Measurements from ENCODE around the gene NOCT. TPM values are rescaled to one million over a fixed set of nuclear protein-coding genes. Genes with fewer than 3 reads are reported as not detected.

The NOCT gene
- total and polyA plus RNA-seq, 2 of the 8 experiments (the other 6 are each of a cell fraction or from before 2014, with no cell fraction given): 10.4 to 45.5 TPM

DNA sequence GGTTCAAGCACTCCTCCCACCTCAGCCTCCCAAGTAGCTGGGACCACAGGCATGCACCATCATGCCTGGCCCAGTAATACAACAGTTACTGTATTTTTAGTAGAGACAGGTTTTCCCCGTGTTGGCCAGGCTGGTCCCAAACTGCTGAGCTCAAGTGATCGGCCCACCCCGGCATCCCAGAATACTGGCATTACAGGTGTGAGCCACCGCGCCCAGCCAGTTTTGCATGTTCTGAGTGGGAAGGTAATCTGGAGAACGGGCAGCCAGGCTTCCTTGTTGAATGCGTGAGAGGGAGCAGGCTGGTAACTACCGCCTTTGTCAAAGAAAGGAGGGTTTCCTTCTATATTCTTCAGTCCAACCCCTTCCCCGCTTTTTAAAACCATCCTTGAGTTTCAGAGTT, 9.1 kb downstream of the NOCT start:
- FAIRE-seq: no peak
- H3K79me2 ChIP-seq (ENCODE audit: control insufficient read depth in 1 of 2, insufficient read depth in 2 of 2, low read length in 2 of 2): peaks cover 34 to 88% of the 10 kb centered on the region in 2 experiments
- CTCF ChIA-PET (ENCODE audit: partially characterized antibody): interaction anchor here (1.5 kb wide), 1 partner anchor 16 kb away, joined by 3 read pairs; no protein-coding TSS in a partner anchor
- H3K79me1 ChIP-seq (ENCODE audit: low read depth, low read length): peaks cover 3% of the 10 kb centered on the region
- H3K14ac ChIP-seq (ENCODE audit: insufficient read length): no peak overlapping the region
- peaks cover 5 to 19% (median 10%) of the 10 kb centered on the region in 4 experiments; a peak in 6 of 7 replicates for H3K4me1 ChIP-seq (replicated peaks in 1 of 4; ENCODE audit: control insufficient read depth in 3 of 4, insufficient read depth in 4 of 4, low read length in 3 of 4)
- no peak overlapping the region for H2BK12ac ChIP-seq (ENCODE audit: low read depth, low read length)
- H3K4me2 ChIP-seq (ENCODE audit: insufficient read depth in 1 of 2, low read depth in 2 of 2, low read length in 2 of 2): no peak overlapping the region; a peak in 1 of 4 replicates
- no peaks in the 10 kb centered on the region; a peak in 2 of 8 replicates for H3K36me3 ChIP-seq (ENCODE audit: control insufficient read depth in 2 of 4, insufficient read depth in 4 of 4, low read length in 3 of 4)
- no peak overlapping the region for H2BK5ac ChIP-seq (ENCODE audit: low read depth, low read length)
- H3K4ac ChIP-seq (replicated peaks; ENCODE audit: insufficient read length, low read depth, low read length): no peak overlapping the region
- WGBS, 2 experiments (ENCODE audit: extremely low coverage in 1 of 2, insufficient coverage in 1 of 2, insufficient read length in 1 of 2, insufficient replicate concordance in 2 of 2, low coverage in 1 of 2, low lambda C conversion rate in 2 of 2, missing lambda C conversion rate in 1 of 2): 93% methylated on average over 9 of the region's 9 CpGs; no CpG with 5 or more reads in 1 of the 2 experiments
- H2BK15ac ChIP-seq (ENCODE audit: low read length): no peak overlapping the region
- no peak overlapping the region for H3K9ac ChIP-seq (replicated peaks in 1 of 4; ENCODE audit: extremely low read depth in 1 of 4, low read depth in 3 of 4, low read length in 3 of 4)
- H3K27ac ChIP-seq (ENCODE audit: low read depth, low read length): no peak overlapping the region
- H3K18ac ChIP-seq (ENCODE audit: extremely low read depth, low read length): no peak overlapping the region
- H3K23ac ChIP-seq (ENCODE audit: insufficient read length): no peak overlapping the region
- no peak overlapping the region for H2AFZ ChIP-seq (ENCODE audit: low read length)
- TF ChIP-seq SIN3A (conservative IDR thresholded peaks at IDR 0.05 in 1 of 2, IDR thresholded peaks at IDR 0.05 in 1 of 2; ENCODE audit: low read depth in 1 of 2, low read length in 2 of 2): no peak
- TF ChIP-seq EZH2 (IDR thresholded peaks at IDR 0.05; ENCODE audit: low read depth, low read length, severe bottlenecking): no peak
- no peak for TF ChIP-seq CBX5 (IDR thresholded peaks at IDR 0.05; ENCODE audit: low read depth, low read length)
- TF ChIP-seq CTCF (IDR thresholded peaks at IDR 0.05; ENCODE audit: control extremely low read depth in 1 of 3, insufficient read depth in 1 of 3, low read depth in 1 of 3, low read length in 3 of 3): no peak
- no peak for TF ChIP-seq PHF8 (conservative IDR thresholded peaks at IDR 0.05; ENCODE audit: low read depth, low read length)
- TF ChIP-seq RNF2 (IDR thresholded peaks at IDR 0.05; ENCODE audit: borderline replicate concordance, low read depth, low read length, missing control alignments, poor library complexity, severe bottlenecking): no peak
- TF ChIP-seq ASH2L (IDR thresholded peaks at IDR 0.05; ENCODE audit: low read length): no peak
- TF ChIP-seq EP300 (IDR thresholded peaks at IDR 0.05; ENCODE audit: borderline replicate concordance in 1 of 2, low read depth in 2 of 2, low read length in 2 of 2): no peak
- H3K9me3 ChIP-seq (ENCODE audit: insufficient read depth in 2 of 2, low read depth in 1 of 2, low read length in 1 of 2): no peaks in the 10 kb centered on the region
- H3K27me3 ChIP-seq (replicated peaks in 1 of 4; ENCODE audit: control insufficient read depth in 3 of 4, extremely low read depth in 1 of 4, insufficient read depth in 3 of 4, low read length in 3 of 4): no peaks in the 10 kb centered on the region
- H2BK20ac ChIP-seq (ENCODE audit: low read length): no peak overlapping the region
- no peak overlapping the region for H4K8ac ChIP-seq (ENCODE audit: extremely low read depth, insufficient read depth, low read length)
- no peak overlapping the region for H3K56ac ChIP-seq (replicated peaks; ENCODE audit: insufficient read length, low read depth, low read length)
- H2AK5ac ChIP-seq (ENCODE audit: low read depth, low read length): no peak overlapping the region
- DNase-seq (ENCODE audit: low read depth in 1 of 2, low spot score in 2 of 2): no peak
- H2BK120ac ChIP-seq (replicated peaks; ENCODE audit: low read depth, low read length): no peak overlapping the region
- H3K4me3 ChIP-seq (ENCODE audit: extremely low read depth in 1 of 4, insufficient read depth in 2 of 4, low read depth in 3 of 4, low read length in 4 of 4): no peak overlapping the region
- H4K5ac ChIP-seq (ENCODE audit: insufficient read length, low read depth, low read length): no peak overlapping the region
- no peak overlapping the region for H4K91ac ChIP-seq (replicated peaks; ENCODE audit: insufficient read length, low read length)
- H4K20me1 ChIP-seq (replicated peaks in 1 of 2; ENCODE audit: control insufficient read depth in 1 of 2, insufficient read depth in 2 of 2, low read length in 2 of 2): peaks cover 11 to 23% of the 10 kb centered on the region in 2 experiments
- POLR2A ChIA-PET (ENCODE audit: partially characterized antibody): interaction anchor here (3.4 kb wide), 1 partner anchor 10 kb away, joined by 20 read pairs; the partner anchor contains the start of gene NOCT
- no peaks in the 10 kb centered on the region for H3K23me2 ChIP-seq (ENCODE audit: low read depth, low read length)

All from H1 (cell line).